Hindlimb muscle (tissue), 1 donor: ENCODE results near the gene ATPAF2. TPM values are rescaled to one million over a fixed set of nuclear protein-coding genes. Genes with fewer than 3 reads are reported as not detected.

ENCODE experiments used
- DNase-seq: peaks from one replicate; pipeline ENCODE4 v3.0.0-alpha.2; 2013
- polyA plus RNA-seq: library from polyadenylated mRNA; unstranded; fragments of 120-200 nt; gene quantifications from one replicate; pipeline ENCODE4 v1.2.1, GENCODE V29; 2013; ENCODE audit not compliant: insufficient read length

ATPAF2 gene
- polyA plus RNA-seq, 1 donor: 19.0 TPM

DNA sequence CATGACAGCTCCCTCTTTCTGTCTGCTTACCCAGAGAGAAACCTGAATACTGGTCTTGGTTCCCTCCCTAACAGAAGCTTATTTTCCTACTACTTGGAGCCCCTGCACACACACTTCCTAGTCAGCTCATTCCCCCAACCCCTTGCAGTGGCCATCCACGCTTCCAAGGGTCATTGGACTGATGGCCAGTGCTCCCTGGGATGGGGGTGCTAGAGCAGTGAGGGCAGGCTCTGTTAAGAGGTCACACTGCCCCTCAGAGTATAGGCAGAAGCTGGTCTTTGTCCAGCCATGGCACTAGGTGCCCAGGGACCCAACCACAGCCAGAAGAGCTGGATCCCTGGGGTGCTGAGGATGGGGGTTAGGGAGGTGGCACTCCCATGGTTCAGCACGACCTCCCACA is 53.8 kb downstream of the ATPAF2 start:
- no peak for DNase-seq

- DNase-seq: no peak
These were observed 55.2 kb downstream of the ATPAF2 start for GRCh38 chr17:17983776-17984175.

- no peak for DNase-seq
These were observed 55.6 kb downstream of the ATPAF2 start for GRCh38 chr17:17983376-17983775.

- no peak for DNase-seq
These were observed 56.2 kb downstream of the ATPAF2 start for GRCh38 chr17:17982801-17983200.

DNA sequence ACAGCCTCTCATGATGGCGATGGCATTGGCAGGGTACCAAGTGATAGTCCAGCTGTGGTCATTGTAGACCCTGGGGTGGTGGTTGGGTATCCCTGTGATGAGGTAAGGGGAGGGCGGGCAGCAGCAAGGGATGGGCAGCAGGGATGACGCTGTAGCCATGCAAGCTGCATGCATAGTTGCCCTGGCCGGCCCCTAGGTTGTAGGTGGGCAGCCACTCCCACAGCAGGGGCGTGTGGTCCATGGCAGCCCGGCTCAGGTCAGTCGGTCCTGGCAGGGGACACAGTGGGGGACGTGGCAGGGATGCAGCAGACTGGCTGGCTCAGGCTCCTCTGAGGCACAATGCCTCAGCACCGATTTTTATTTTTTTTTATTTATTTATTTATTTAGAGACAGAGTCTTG is 57.6 kb downstream of the ATPAF2 start:
- no peak for DNase-seq

- DNase-seq: no peak
These were observed 59.2 kb downstream of the ATPAF2 start for GRCh38 chr17:17979778-17980177.

DNA sequence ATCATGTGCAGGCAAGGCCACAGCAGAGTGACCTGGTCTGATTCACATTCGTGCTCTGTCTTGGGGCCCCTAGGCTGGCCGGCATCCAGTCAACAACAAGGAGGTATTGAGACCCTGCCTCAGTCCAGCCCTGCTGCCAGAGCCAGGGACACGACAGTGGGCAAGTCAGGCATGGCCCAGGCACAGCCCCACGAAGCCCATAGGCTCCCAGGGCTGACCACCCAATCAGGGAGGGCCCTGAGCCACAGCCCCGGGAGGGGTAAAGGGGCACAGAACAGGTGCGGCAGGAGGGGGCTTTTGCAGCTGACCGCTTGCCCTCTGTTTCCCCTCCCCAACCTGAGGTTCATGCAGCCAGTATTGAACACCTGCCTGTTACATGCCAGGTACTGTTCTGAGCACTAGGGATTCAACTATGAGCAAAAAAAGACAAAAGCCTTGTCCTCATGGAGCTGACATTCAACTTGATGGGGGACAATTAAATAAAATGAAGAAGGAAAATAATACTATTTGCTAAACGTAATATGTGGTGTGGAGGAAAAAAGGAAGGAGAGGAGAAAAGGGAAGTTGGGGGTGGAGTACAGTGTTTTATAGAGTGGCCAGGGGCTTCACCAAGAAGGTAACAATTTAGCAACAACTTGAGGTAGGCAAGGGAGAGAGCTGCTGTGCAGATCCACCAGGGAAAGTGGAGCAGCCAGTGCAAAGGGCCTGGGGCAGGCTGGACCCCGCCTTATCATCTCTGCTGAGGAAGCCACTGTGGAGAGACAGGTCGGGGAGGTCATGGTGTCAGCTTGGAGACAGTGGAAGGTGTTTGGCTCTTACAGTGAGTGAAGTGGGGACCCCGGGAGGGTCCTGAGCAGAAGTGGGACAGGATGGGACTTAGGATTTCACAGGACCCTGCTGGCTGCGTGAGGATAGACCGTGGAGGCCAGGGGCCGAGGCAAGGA is 60.2 kb downstream of the ATPAF2 start:
- no peak for DNase-seq

- DNase-seq: no peak
These were observed 61.9 kb downstream of the ATPAF2 start for GRCh38 chr17:17976931-17977570.

DNA sequence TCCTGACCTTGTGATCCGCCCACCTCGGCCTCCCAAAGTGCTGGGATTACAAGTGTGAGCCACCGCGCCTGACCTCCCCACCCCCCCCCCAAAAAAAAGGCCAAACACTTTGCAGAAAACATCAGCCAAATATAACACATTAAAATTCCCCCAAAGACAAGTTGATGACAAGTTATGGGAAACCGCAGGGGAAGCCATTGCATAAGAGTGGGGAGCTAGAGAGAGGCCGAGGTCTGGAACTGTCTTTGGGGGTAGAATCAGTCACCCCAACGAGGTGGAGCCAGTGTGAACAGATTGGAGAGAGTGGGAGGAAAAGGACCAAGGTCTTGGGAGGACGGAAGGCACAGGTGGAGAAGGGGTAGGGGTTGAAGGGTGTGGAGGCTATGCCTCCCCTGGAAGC is 63.5 kb downstream of the ATPAF2 start:
- no peak for DNase-seq

GRCh38 chr17:17972952-17973254 is 66.1 kb downstream of the ATPAF2 start:
- DNase-seq: no peak

DNA sequence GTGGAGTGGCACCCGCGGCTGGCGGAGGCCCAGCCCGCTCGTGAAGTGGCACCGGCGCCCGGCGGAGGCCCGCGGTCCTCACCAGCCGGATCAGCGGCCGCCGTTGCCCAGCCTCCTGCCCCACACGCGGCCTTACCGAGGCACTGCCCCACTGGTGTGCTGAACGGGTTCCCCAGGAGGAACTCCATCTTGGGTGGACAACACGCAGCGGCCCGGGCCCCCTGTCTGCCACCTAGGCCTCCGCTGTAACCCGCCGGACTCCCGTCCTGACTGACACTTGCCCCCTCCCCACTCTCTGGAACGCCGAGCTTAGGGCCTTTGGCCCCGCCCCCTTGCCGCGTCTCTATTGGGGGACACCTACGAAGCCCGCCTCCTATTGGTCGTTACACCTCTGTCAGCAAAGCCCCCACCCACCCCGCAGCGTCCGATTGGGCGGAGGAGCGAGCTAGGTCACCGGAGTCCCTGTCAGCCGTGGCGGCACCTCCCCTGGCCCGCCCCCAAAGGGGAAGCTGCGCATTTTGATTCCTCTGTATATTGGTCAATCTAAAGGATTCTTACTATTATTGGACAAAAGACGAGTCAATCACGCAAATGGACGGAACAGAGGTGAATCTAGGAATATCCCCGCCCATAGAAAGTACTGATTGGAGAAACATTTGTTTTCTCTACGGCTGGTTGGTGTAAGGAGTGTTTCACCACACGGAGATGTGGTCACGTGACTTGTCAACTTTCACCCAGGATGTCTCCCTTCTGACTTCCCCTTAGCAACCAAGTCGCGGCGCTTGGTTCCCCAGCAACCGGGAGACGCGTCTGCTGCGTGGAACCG is 66.6 kb downstream of the ATPAF2 start, which contains the start of the genes DRC3 and TOM1L2:
DRC3 (plus strand) TSS at position 737 of the 826 bp plus-strand sequence. CDS start 4,737 bp downstream, outside the sequence.
TOM1L2 (minus strand) TSS at position 275 of the 826 bp plus-strand sequence; CDS start at position 188, 87 bp downstream.
- peak; percentile 100 for DNase-seq

GRCh38 chr17:17971431-17972125 is 67.4 kb downstream of the ATPAF2 start:
- DNase-seq: peak; percentile 19

DNA sequence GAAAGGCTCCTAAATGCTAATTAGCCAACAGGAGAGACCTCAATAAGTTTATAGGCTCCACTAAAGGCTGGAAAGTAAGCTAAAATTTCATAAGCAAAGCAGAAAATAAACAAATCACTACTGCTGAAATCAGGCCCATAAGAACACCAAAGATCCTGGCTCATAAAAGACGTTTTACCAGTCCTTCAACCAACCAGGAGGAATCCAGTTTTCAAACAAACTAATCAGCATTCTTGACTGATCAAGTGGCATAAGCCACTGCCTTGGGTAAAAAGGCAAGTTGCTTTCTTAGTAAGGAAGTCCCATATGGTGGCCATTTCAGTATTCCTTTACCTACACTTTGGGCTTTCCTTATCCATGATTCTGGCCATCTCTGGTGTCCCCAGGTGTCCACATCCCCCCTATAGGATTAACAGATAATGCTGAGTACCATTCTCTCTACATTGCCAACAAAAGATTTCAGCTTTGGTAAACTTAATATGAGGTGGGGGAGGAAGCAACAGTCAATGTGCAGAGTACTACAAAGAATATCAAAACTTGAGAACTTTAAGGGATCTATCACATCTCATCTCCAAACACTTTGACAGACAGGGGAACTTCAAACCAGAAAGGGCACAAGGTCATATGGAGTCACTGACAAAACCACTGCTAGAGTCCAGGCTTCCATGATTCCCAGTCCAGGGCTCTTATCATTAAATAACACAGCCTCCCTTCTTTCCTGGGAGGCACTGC is 68.1 kb downstream of the ATPAF2 start:
- no peak for DNase-seq

Other genes starting within 250 kb of the ATPAF2 start
- gene SREBF1, start 202.2 kb downstream of the ATPAF2 start, polyA plus RNA-seq: 26.3 TPM
- gene TOM1L2, start 66.8 kb downstream of the ATPAF2 start, polyA plus RNA-seq: 51.8 TPM
- 8.3 TPM for gene DRC3, start 66.3 kb downstream of the ATPAF2 start, polyA plus RNA-seq
- 11.3 TPM for gene GID4, start 240 bp upstream of the ATPAF2 start, polyA plus RNA-seq
- gene DRG2, start 48.8 kb upstream of the ATPAF2 start, polyA plus RNA-seq: 28.6 TPM
- 1.3 TPM for gene MYO15A, start 69.6 kb upstream of the ATPAF2 start, polyA plus RNA-seq
- 71.1 TPM for gene ALKBH5, start 144.7 kb upstream of the ATPAF2 start, polyA plus RNA-seq
- 26.2 TPM for gene LLGL1, start 186.5 kb upstream of the ATPAF2 start, polyA plus RNA-seq
- 181 TPM for gene FLII, start 219.6 kb upstream of the ATPAF2 start, polyA plus RNA-seq
- 17.7 TPM for gene MIEF2, start 221.5 kb upstream of the ATPAF2 start, polyA plus RNA-seq